Panc1 (cell line): ENCODE data around the gene C1orf141.

Source experiments
- POLR2AphosphoS5 ChIP-seq: IDR thresholded peaks from 2 replicates; pipeline ENCODE4 v1.6.1; 2012; ENCODE audit warnings: mild to moderate bottlenecking, low read depth, low read length, moderate library complexity
- TCF7L2 ChIP-seq: IDR thresholded peaks from 2 replicates; pipeline ENCODE4 v1.6.1; 2011; ENCODE audit warnings: mild to moderate bottlenecking, low read depth, low read length, inconsistent platforms
- TF ChIP-seq, protein P1 (sequence below): fragments of 450-650 bp; IDR thresholded peaks from 2 replicates; pipeline ENCODE4 v1.5.1; 2017; ENCODE audit warnings: mild to moderate bottlenecking
- TF ChIP-seq, protein P2 (sequence below), 2 experiments: IDR thresholded peaks; 2 replicates each; pipeline ENCODE4 v1.6.1; 2011 to 2012; ENCODE audit warnings: low read depth in 2 of 2, control low read depth in 1 of 2, low read length in 1 of 2, mild to moderate bottlenecking in 1 of 2, moderate library complexity in 1 of 2; ENCODE audit not compliant: insufficient read depth in 1 of 2

DNA sequence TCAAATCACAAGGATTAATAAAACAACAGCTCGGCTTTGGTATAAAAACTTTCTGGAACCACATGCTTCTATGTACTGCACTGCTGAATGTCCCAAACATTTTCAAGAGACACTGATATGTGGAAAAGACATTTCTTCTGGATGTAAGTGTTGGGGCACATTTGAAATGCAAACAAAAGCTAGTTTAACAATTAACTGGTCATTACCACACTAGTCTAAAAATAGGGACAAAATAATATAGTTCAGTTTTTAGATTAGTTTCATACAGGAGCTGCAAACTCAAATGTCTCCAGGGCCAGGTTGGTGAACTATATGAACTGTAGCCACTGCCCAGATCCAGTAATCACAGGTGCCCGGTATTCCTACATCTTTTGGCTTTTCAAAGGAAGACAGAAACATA lies 34.7 kb upstream of the C1orf141 start:
- TF ChIP-seq, protein P1, sequence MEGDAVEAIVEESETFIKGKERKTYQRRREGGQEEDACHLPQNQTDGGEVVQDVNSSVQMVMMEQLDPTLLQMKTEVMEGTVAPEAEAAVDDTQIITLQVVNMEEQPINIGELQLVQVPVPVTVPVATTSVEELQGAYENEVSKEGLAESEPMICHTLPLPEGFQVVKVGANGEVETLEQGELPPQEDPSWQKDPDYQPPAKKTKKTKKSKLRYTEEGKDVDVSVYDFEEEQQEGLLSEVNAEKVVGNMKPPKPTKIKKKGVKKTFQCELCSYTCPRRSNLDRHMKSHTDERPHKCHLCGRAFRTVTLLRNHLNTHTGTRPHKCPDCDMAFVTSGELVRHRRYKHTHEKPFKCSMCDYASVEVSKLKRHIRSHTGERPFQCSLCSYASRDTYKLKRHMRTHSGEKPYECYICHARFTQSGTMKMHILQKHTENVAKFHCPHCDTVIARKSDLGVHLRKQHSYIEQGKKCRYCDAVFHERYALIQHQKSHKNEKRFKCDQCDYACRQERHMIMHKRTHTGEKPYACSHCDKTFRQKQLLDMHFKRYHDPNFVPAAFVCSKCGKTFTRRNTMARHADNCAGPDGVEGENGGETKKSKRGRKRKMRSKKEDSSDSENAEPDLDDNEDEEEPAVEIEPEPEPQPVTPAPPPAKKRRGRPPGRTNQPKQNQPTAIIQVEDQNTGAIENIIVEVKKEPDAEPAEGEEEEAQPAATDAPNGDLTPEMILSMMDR = no peak
- TF ChIP-seq POLR2AphosphoS5 = no peak
- TF ChIP-seq, protein P2, sequence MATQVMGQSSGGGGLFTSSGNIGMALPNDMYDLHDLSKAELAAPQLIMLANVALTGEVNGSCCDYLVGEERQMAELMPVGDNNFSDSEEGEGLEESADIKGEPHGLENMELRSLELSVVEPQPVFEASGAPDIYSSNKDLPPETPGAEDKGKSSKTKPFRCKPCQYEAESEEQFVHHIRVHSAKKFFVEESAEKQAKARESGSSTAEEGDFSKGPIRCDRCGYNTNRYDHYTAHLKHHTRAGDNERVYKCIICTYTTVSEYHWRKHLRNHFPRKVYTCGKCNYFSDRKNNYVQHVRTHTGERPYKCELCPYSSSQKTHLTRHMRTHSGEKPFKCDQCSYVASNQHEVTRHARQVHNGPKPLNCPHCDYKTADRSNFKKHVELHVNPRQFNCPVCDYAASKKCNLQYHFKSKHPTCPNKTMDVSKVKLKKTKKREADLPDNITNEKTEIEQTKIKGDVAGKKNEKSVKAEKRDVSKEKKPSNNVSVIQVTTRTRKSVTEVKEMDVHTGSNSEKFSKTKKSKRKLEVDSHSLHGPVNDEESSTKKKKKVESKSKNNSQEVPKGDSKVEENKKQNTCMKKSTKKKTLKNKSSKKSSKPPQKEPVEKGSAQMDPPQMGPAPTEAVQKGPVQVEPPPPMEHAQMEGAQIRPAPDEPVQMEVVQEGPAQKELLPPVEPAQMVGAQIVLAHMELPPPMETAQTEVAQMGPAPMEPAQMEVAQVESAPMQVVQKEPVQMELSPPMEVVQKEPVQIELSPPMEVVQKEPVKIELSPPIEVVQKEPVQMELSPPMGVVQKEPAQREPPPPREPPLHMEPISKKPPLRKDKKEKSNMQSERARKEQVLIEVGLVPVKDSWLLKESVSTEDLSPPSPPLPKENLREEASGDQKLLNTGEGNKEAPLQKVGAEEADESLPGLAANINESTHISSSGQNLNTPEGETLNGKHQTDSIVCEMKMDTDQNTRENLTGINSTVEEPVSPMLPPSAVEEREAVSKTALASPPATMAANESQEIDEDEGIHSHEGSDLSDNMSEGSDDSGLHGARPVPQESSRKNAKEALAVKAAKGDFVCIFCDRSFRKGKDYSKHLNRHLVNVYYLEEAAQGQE (IDR thresholded peaks at IDR 0.05; ENCODE audit: insufficient read depth in 1 of 2, low read depth in 2 of 2, low read length in 1 of 2) = no peak
- no peak for TF ChIP-seq TCF7L2
